K562 (cell line): ENCODE data around the gene UBR4. TPM values are rescaled to one million over a fixed set of nuclear protein-coding genes. Genes with fewer than 3 reads are reported as not detected.

Experiments used
- BHLHE40 ChIP-seq: IDR thresholded peaks from 2 replicates; pipeline ENCODE4 v1.6.1; 2011; ENCODE audit warnings: low read length, improper control_type of control experiment
- CAMTA2 ChIP-seq: fragments of 250-450 bp; sonication (Bioruptor Pico); conservative IDR thresholded peaks from 2 replicates; pipeline ENCODE4 v1.5.1; 2022
- CBFA2T3 ChIP-seq: fragments of 450-650 bp; IDR thresholded peaks from 2 replicates; pipeline ENCODE4 v1.6.1; 2017
- DMBX1 ChIP-seq: fragments of 250-450 bp; sonication (Bioruptor Pico); IDR thresholded peaks from 2 replicates; pipeline ENCODE4 v1.8.0; 2022; ENCODE audit warnings: inconsistent platforms, mild to moderate bottlenecking, moderate library complexity, borderline replicate concordance
- E2F8 ChIP-seq: fragments of 450-650 bp; IDR thresholded peaks from 2 replicates; pipeline ENCODE4 v1.7.1; 2018; ENCODE audit warnings: mild to moderate bottlenecking, low read depth; ENCODE audit not compliant: partially characterized antibody
- ELF4 ChIP-seq: fragments of 450-650 bp; formaldehyde crosslinking; IDR thresholded peaks from 2 replicates; pipeline ENCODE4 v1.4.0; 2022; ENCODE audit warnings: missing genetic modification characterization
- ESRRA ChIP-seq: fragments of 450-650 bp; IDR thresholded peaks from 2 replicates; pipeline ENCODE4 v1.6.1; 2014; ENCODE audit warnings: low read depth, mild to moderate bottlenecking, moderate library complexity, borderline replicate concordance
- ETV1 ChIP-seq: fragments of 450-650 bp; conservative IDR thresholded peaks from 2 replicates; pipeline ENCODE4 v1.6.1; 2016; ENCODE audit warnings: missing genetic modification characterization, control low read depth, low read depth, missing compliant biosample characterization
- FOXA3 ChIP-seq, 2 experiments: fragments of 450-650 bp in 1 of 2; sonication (generic) in 1 of 2; formaldehyde crosslinking; IDR thresholded peaks in 1 of 2; conservative IDR thresholded peaks in 1 of 2; 2 replicates each; pipeline versions ENCODE4 v1.4.0 to v1.8.0; 2020 to 2022; ENCODE audit warnings: mild to moderate bottlenecking in 2 of 2, missing genetic modification reagents in 1 of 2
- FOXK2 ChIP-seq, 2 experiments: fragments of 450-650 bp; IDR thresholded peaks in 1 of 2; conservative IDR thresholded peaks in 1 of 2; 2 replicates each; pipeline ENCODE4 v1.6.1; 2016; ENCODE audit warnings: low read depth in 2 of 2, mild to moderate bottlenecking in 1 of 2
- HDAC1 ChIP-seq, 2 experiments: fragments of 450-650 bp; IDR thresholded peaks; 2 replicates each; pipeline ENCODE4 v1.6.1; 2016 to 2017; ENCODE audit warnings: inconsistent platforms in 1 of 2, mild to moderate bottlenecking in 1 of 2, moderate library complexity in 1 of 2
- KDM1A ChIP-seq, 2 experiments: fragments of 450-650 bp; IDR thresholded peaks; 2 replicates each; pipeline ENCODE4 v1.6.1; 2016; ENCODE audit warnings: mild to moderate bottlenecking in 2 of 2
- MAX ChIP-seq: sonication (generic); formaldehyde crosslinking; IDR thresholded peaks from 2 replicates; pipeline ENCODE4 v1.9.0; 2022; ENCODE audit warnings: mild to moderate bottlenecking, missing genetic modification reagents
- MTA2 ChIP-seq: fragments of 450-650 bp; IDR thresholded peaks from 2 replicates; pipeline ENCODE4 v1.6.1; 2016; ENCODE audit warnings: low read depth
- NR2C1 ChIP-seq, 2 experiments: fragments of 450-650 bp; IDR thresholded peaks; 2 replicates each; pipeline ENCODE4 v1.6.1; 2017; ENCODE audit warnings: mild to moderate bottlenecking in 2 of 2, antibody characterized with exemption in 1 of 2, inconsistent platforms in 1 of 2, missing compliant biosample characterization in 1 of 2, missing genetic modification characterization in 1 of 2
- NR2C2 ChIP-seq, 2 experiments: fragments of 200-800 bp in 1 of 2; sonication (Bioruptor generic) in 1 of 2; sonication (generic) in 1 of 2; formaldehyde crosslinking in 1 of 2; IDR thresholded peaks; 2 replicates each; pipeline versions ENCODE4 v1.6.1 to v1.8.0; 2016 to 2022; ENCODE audit warnings: mild to moderate bottlenecking in 1 of 2, missing compliant biosample characterization in 1 of 2, missing genetic modification characterization in 1 of 2, missing genetic modification reagents in 1 of 2
- SOX6 ChIP-seq: fragments of 450-650 bp; IDR thresholded peaks from 2 replicates; pipeline ENCODE4 v1.6.1; 2014; ENCODE audit warnings: mild to moderate bottlenecking
- TEAD4 ChIP-seq, 2 experiments: sonication (generic) in 1 of 2; formaldehyde crosslinking in 1 of 2; IDR thresholded peaks; 2 replicates each; pipeline versions ENCODE4 v1.6.1 to v1.8.0; 2012 to 2022; ENCODE audit warnings: borderline replicate concordance in 1 of 2, inconsistent platforms in 1 of 2, low read length in 1 of 2, mild to moderate bottlenecking in 1 of 2, missing genetic modification reagents in 1 of 2
- TRIM28 ChIP-seq: fragments of 450-650 bp; IDR thresholded peaks from 2 replicates; pipeline ENCODE4 v1.6.1; 2017
- ZMIZ1 ChIP-seq, 2 experiments: fragments of 150-350 bp in 1 of 2; IDR thresholded peaks; 2 replicates each; pipeline ENCODE4 v1.6.1; 2012 to 2016; ENCODE audit warnings: low read depth in 2 of 2, low read length in 2 of 2, mild to moderate bottlenecking in 1 of 2, moderate library complexity in 1 of 2
- ZNF121 ChIP-seq: sonication (generic); formaldehyde crosslinking; conservative IDR thresholded peaks from 2 replicates; pipeline ENCODE4 v1.8.0; 2022; ENCODE audit warnings: missing genetic modification reagents
- polyA plus RNA-seq, 8 experiments: library from polyadenylated mRNA; depleted of rRNA in 4 of 8; stranded (reverse) in 5 of 8; unstranded in 3 of 8; fragments of >200 nt; fragmentation: Nextera tagmentation in 2 of 8; fragmentation: Illumina TruSeq in 1 of 8; extraction: Ambion mirVana in 2 of 8; extraction: Trizol in 1 of 8; gene quantifications; 2 replicates each; pipeline versions ENCODE4 v1.2.1 to v1.2.3, GENCODE V29; 2011 to 2014; ENCODE audit warnings: inconsistent platforms in 1 of 8, missing spikeins in 1 of 8
- total RNA-seq, 7 experiments: library from RNA; depleted of rRNA in 6 of 7; stranded (reverse); fragments of >200 nt in 6 of 7; fragmentation: Illumina TruSeq in 2 of 7; extraction: Trizol in 2 of 7; gene quantifications; 2 replicates each; pipeline versions ENCODE4 v1.2.1 to v1.2.3, GENCODE V29; 2011 to 2021; ENCODE audit warnings: low replicate concordance in 1 of 7

UBR4 gene
- total and polyA plus RNA-seq, 9 of the 15 experiments (the other 6 are each of a cell fraction or from before 2014, with no cell fraction given), result 55.4 to 277 (median 123) TPM

- TF ChIP-seq ZNF121, result no peak
- peak; percentile 54; the same call in 1 of the 2 replicates for TF ChIP-seq MAX (CRISPR knock-in tag)
- TF ChIP-seq TEAD4 (IDR thresholded peaks at IDR 0.05; ENCODE audit: low read length), result peak; percentile 28; the same call in 1 of the 2 replicates
- no peak for TF ChIP-seq TEAD4 (CRISPR knock-in tag; IDR thresholded peaks at IDR 0.05; ENCODE audit: borderline replicate concordance)
- TF ChIP-seq E2F8, result no peak
- 0 out of 4 replicates have a peak, but pooled peaks of 1 of the 2 experiments have one; percentile 7 for TF ChIP-seq FOXA3 (CRISPR knock-in tag; conservative IDR thresholded peaks at IDR 0.05 in 1 of 2, IDR thresholded peaks at IDR 0.05 in 1 of 2)
- 0 out of 4 replicates have a peak, but pooled peaks of 1 of the 2 experiments have one; percentile 36 for TF ChIP-seq HDAC1 (IDR thresholded peaks at IDR 0.05)
- 0 out of 2 replicates have a peak, but pooled peaks have one; percentile 8 for TF ChIP-seq ETV1 (tag)
- TF ChIP-seq CAMTA2 (CRISPR knock-in tag), result no peak
- peak; percentile 50 to 90; a peak in 3 of 4 replicates for TF ChIP-seq KDM1A (IDR thresholded peaks at IDR 0.05)
- 0 out of 4 replicates have a peak, but pooled peaks of 1 of the 2 experiments have one; percentile 48 for TF ChIP-seq FOXK2 (conservative IDR thresholded peaks at IDR 0.05 in 1 of 2, IDR thresholded peaks at IDR 0.05 in 1 of 2; ENCODE audit: low read depth in 2 of 2)
- TF ChIP-seq SOX6, result peak; percentile 47; the same call in 1 of the 2 replicates
- TF ChIP-seq NR2C1 (IDR thresholded peaks at IDR 0.05), result no peak
- TF ChIP-seq NR2C1 (tag; IDR thresholded peaks at IDR 0.05), result no peak
- TF ChIP-seq ZMIZ1 (IDR thresholded peaks at IDR 0.05; ENCODE audit: low read depth in 2 of 2, low read length in 2 of 2), result no peak
- TF ChIP-seq NR2C2 (CRISPR knock-in tag; IDR thresholded peaks at IDR 0.05), result no peak
- TF ChIP-seq NR2C2 (tag; IDR thresholded peaks at IDR 0.05), result peak; percentile 25; the same call in 1 of the 2 replicates
- TF ChIP-seq DMBX1 (CRISPR knock-in tag), result no peak
- peak; percentile 80 for TF ChIP-seq CBFA2T3
- 0 out of 2 replicates have a peak, but pooled peaks have one; percentile 44 for TF ChIP-seq ELF4 (CRISPR knock-in tag)
- TF ChIP-seq BHLHE40, result peak; percentile 76
- TF ChIP-seq ESRRA, result no peak
- peak; percentile 45; the same call in 1 of the 2 replicates for TF ChIP-seq MTA2
- no peak for TF ChIP-seq TRIM28
Measured at GRCh38 chr1:19068639-19069276, 141.3 kb downstream of the UBR4 start (continued).
